ENCODE measurements around the gene MTARC1.

Gene MTARC1

GRCh38 chr1:220791285-220791684 lies 4.6 kb downstream of the MTARC1 start:
- H3K4ac ChIP-seq (ENCODE audit: low read depth, low read length), result no peak overlapping the region
- no peak overlapping the region for H4K8ac ChIP-seq (ENCODE audit: low read depth, low read length)
- H3K4me2 ChIP-seq (ENCODE audit: low read length), result no peak overlapping the region
- H2BK12ac ChIP-seq (ENCODE audit: low read length), result no peak overlapping the region
- H3K14ac ChIP-seq (ENCODE audit: low read length), result no peak overlapping the region
- peaks cover 19% of the 10 kb centered on the region for H3K79me1 ChIP-seq (ENCODE audit: low read length)
- H3K27ac ChIP-seq (ENCODE audit: low read depth, low read length), result no peak overlapping the region
- H3K23ac ChIP-seq (ENCODE audit: low read length), result no peak overlapping the region
- no peak overlapping the region for H3K9ac ChIP-seq (ENCODE audit: low read length)
- no peak overlapping the region for H2BK120ac ChIP-seq (ENCODE audit: insufficient read depth, low read length, poor library complexity)
- WGBS (ENCODE audit: extremely low coverage, insufficient coverage, insufficient read length), result no CpG with 5 or more reads among the region's 6 CpGs
- H2AK5ac ChIP-seq (ENCODE audit: low read length), result no peak overlapping the region
- no peaks in the 10 kb centered on the region for H3K79me2 ChIP-seq (ENCODE audit: control insufficient read depth, insufficient read depth, low read length, poor library complexity)
- no peaks in the 10 kb centered on the region for H3K9me3 ChIP-seq (ENCODE audit: insufficient read depth, low read depth, low read length)
- H2BK5ac ChIP-seq (ENCODE audit: low read depth, low read length, poor library complexity), result no peak overlapping the region
- no peak for DNase-seq
- no peak overlapping the region for H3K4me3 ChIP-seq (ENCODE audit: low read depth, low read length)
- H3K4me1 ChIP-seq (ENCODE audit: control insufficient read depth in 1 of 2, insufficient read depth in 2 of 2, low read length in 2 of 2), result peaks cover 6 to 16% of the 10 kb centered on the region in 2 experiments
- no peak overlapping the region for H4K91ac ChIP-seq (ENCODE audit: low read depth, low read length)
- H3K18ac ChIP-seq (ENCODE audit: low read length), result no peak overlapping the region
- H4K12ac ChIP-seq (ENCODE audit: low read depth, low read length), result no peak overlapping the region
- no peaks in the 10 kb centered on the region for H3K27me3 ChIP-seq (ENCODE audit: insufficient read depth, low read length)
- H3K36me3 ChIP-seq (ENCODE audit: control insufficient read depth in 1 of 2, insufficient read depth in 2 of 2, low read length in 2 of 2), result peaks cover 2 to 7% of the 10 kb centered on the region in 2 experiments
- no peak overlapping the region for H2AFZ ChIP-seq (ENCODE audit: insufficient read depth, low read length, poor library complexity)

- no peak overlapping the region for H3K4ac ChIP-seq (ENCODE audit: low read depth, low read length)
- H3K4me3 ChIP-seq (ENCODE audit: low read depth, low read length), result no peak overlapping the region
- H3K9me3 ChIP-seq (ENCODE audit: insufficient read depth, low read depth, low read length), result no peaks in the 10 kb centered on the region
Observed at GRCh38 chr1:220791956-220792355, 5.2 kb downstream of the MTARC1 start.

GRCh38 chr1:220796530-220796929 lies 9.8 kb downstream of the MTARC1 start:
- Histone ChIP-seq H3K36me3 (ENCODE audit: control insufficient read depth in 1 of 2, insufficient read depth in 2 of 2, low read length in 2 of 2) (peaks cover 14 to 34% of the 10 kb centered on the region in 2 experiments), H4K8ac (ENCODE audit: low read depth, low read length) (no peak overlapping the region), H3K23ac (ENCODE audit: low read length) (no peak overlapping the region), H3K9me3 (ENCODE audit: insufficient read depth, low read depth, low read length) (no peaks in the 10 kb centered on the region), H3K4ac (ENCODE audit: low read depth, low read length) (no peak overlapping the region), H3K79me1 (ENCODE audit: low read length) (no peaks in the 10 kb centered on the region), H2AK5ac (ENCODE audit: low read length) (no peak overlapping the region), H3K27me3 (ENCODE audit: insufficient read depth, low read length) (no peaks in the 10 kb centered on the region), H3K4me2 (ENCODE audit: low read length) (no peak overlapping the region), H3K14ac (ENCODE audit: low read length) (no peak overlapping the region), H3K18ac (ENCODE audit: low read length) (no peak overlapping the region), H3K27ac (ENCODE audit: low read depth, low read length) (no peak overlapping the region), H2BK5ac (ENCODE audit: low read depth, low read length, poor library complexity) (no peak overlapping the region), H3K4me3 (ENCODE audit: low read depth, low read length) (no peak overlapping the region), H2BK120ac (ENCODE audit: insufficient read depth, low read length, poor library complexity) (no peak overlapping the region), H4K12ac (ENCODE audit: low read depth, low read length) (no peak overlapping the region), H2BK12ac (ENCODE audit: low read length) (no peak overlapping the region), H4K91ac (ENCODE audit: low read depth, low read length) (no peak overlapping the region), H3K4me1 (ENCODE audit: control insufficient read depth in 1 of 2, insufficient read depth in 2 of 2, low read length in 2 of 2) (no peaks in the 10 kb centered on the region), H2AFZ (ENCODE audit: insufficient read depth, low read length, poor library complexity) (no peak overlapping the region), H3K9ac (ENCODE audit: low read length) (peak overlapping the region; percentile 75), H3K79me2 (ENCODE audit: control insufficient read depth, insufficient read depth, low read length, poor library complexity) (no peaks in the 10 kb centered on the region)
- DNase-seq, result no peak
- WGBS (ENCODE audit: extremely low coverage, insufficient coverage, insufficient read length), result no CpG with 5 or more reads among the region's 10 CpGs

More at GRCh38 chr1:220791956-220792355, 5.2 kb downstream of the MTARC1 start:
- DNase-seq, result peak in 1 of 2 donors; percentile 15
- Histone ChIP-seq H4K12ac (ENCODE audit: low read depth, low read length) (no peak overlapping the region), H3K79me2 (ENCODE audit: control insufficient read depth, insufficient read depth, low read length, poor library complexity) (no peaks in the 10 kb centered on the region), H3K36me3 (ENCODE audit: control insufficient read depth in 1 of 2, insufficient read depth in 2 of 2, low read length in 2 of 2) (peaks cover 6 to 11% of the 10 kb centered on the region in 2 experiments), H3K18ac (ENCODE audit: low read length) (no peak overlapping the region), H4K8ac (ENCODE audit: low read depth, low read length) (no peak overlapping the region), H2BK120ac (ENCODE audit: insufficient read depth, low read length, poor library complexity) (no peak overlapping the region), H4K91ac (ENCODE audit: low read depth, low read length) (no peak overlapping the region), H2BK5ac (ENCODE audit: low read depth, low read length, poor library complexity) (no peak overlapping the region), H3K79me1 (ENCODE audit: low read length) (peaks cover 14% of the 10 kb centered on the region), H2AFZ (ENCODE audit: insufficient read depth, low read length, poor library complexity) (no peak overlapping the region), H3K27me3 (ENCODE audit: insufficient read depth, low read length) (no peaks in the 10 kb centered on the region), H2AK5ac (ENCODE audit: low read length) (no peak overlapping the region), H3K14ac (ENCODE audit: low read length) (no peak overlapping the region), H3K4me2 (ENCODE audit: low read length) (no peak overlapping the region), H3K27ac (ENCODE audit: low read depth, low read length) (no peak overlapping the region), H3K23ac (ENCODE audit: low read length) (no peak overlapping the region), H3K9ac (ENCODE audit: low read length) (no peak overlapping the region), H2BK12ac (ENCODE audit: low read length) (no peak overlapping the region), H3K4me1 (ENCODE audit: control insufficient read depth in 1 of 2, insufficient read depth in 2 of 2, low read length in 2 of 2) (peaks cover 5 to 15% of the 10 kb centered on the region in 2 experiments)
- WGBS (ENCODE audit: extremely low coverage, insufficient coverage, insufficient read length), result no CpG with 5 or more reads among the region's 5 CpGs

GRCh38 chr1:220797044-220797443 lies 10.3 kb downstream of the MTARC1 start:
- no peak overlapping the region for H3K4me2 ChIP-seq (ENCODE audit: low read length)
- H4K91ac ChIP-seq (ENCODE audit: low read depth, low read length), result no peak overlapping the region
- no peak overlapping the region for H3K18ac ChIP-seq (ENCODE audit: low read length)
- no peaks in the 10 kb centered on the region for H3K79me1 ChIP-seq (ENCODE audit: low read length)
- H4K12ac ChIP-seq (ENCODE audit: low read depth, low read length), result no peak overlapping the region
- H3K4ac ChIP-seq (ENCODE audit: low read depth, low read length), result no peak overlapping the region
- H2BK12ac ChIP-seq (ENCODE audit: low read length), result no peak overlapping the region
- H3K9me3 ChIP-seq (ENCODE audit: insufficient read depth, low read depth, low read length), result no peaks in the 10 kb centered on the region
- H3K27me3 ChIP-seq (ENCODE audit: insufficient read depth, low read length), result no peaks in the 10 kb centered on the region
- no peaks in the 10 kb centered on the region for H3K4me1 ChIP-seq (ENCODE audit: control insufficient read depth in 1 of 2, insufficient read depth in 2 of 2, low read length in 2 of 2)
- H2BK5ac ChIP-seq (ENCODE audit: low read depth, low read length, poor library complexity), result no peak overlapping the region
- H3K36me3 ChIP-seq (ENCODE audit: control insufficient read depth in 1 of 2, insufficient read depth in 2 of 2, low read length in 2 of 2), result peaks cover 19 to 39% of the 10 kb centered on the region in 2 experiments
- no peak overlapping the region for H3K27ac ChIP-seq (ENCODE audit: low read depth, low read length)
- H3K79me2 ChIP-seq (ENCODE audit: control insufficient read depth, insufficient read depth, low read length, poor library complexity), result no peaks in the 10 kb centered on the region
- H3K9ac ChIP-seq (ENCODE audit: low read length), result no peak overlapping the region
- H3K23ac ChIP-seq (ENCODE audit: low read length), result no peak overlapping the region
- H3K14ac ChIP-seq (ENCODE audit: low read length), result no peak overlapping the region
- no peak overlapping the region for H3K4me3 ChIP-seq (ENCODE audit: low read depth, low read length)
- H2AFZ ChIP-seq (ENCODE audit: insufficient read depth, low read length, poor library complexity), result no peak overlapping the region
- H4K8ac ChIP-seq (ENCODE audit: low read depth, low read length), result no peak overlapping the region
- no peak overlapping the region for H2BK120ac ChIP-seq (ENCODE audit: insufficient read depth, low read length, poor library complexity)
- H2AK5ac ChIP-seq (ENCODE audit: low read length), result no peak overlapping the region
- DNase-seq, result no peak

All from trophoblast cell (in vitro differentiated cells and primary cell).